ENCODE measurements around the gene ATP9A.
A peak's percentile ranks its signal among the peaks of the same experiment; 100 is the strongest.
"Not testable (repeated sequence)": the region's sequence is repeated elsewhere in the genome, so short reads cannot be mapped to it uniquely, and the experiment has no call there.

The ATP9A gene

GRCh38 chr20:51691703-51692102 lies 76.5 kb downstream of the ATP9A start:
- DNase-seq, result no peak

GRCh38 chr20:51688600-51689244 lies 79.5 kb downstream of the ATP9A start:
- DNase-seq, result peak; percentile 71

- no peak for DNase-seq
Measured at GRCh38 chr20:51687630-51688029, 80.6 kb downstream of the ATP9A start.

- peak; percentile 41 for DNase-seq
Measured at GRCh38 chr20:51687108-51687507, 81.1 kb downstream of the ATP9A start.

GRCh38 chr20:51685494-51685893 lies 82.7 kb downstream of the ATP9A start:
- not testable (repeated sequence) for DNase-seq

- peak; percentile 58 for DNase-seq
Measured at GRCh38 chr20:51680067-51680749, 88.0 kb downstream of the ATP9A start.

GRCh38 chr20:51679254-51679921 lies 88.8 kb downstream of the ATP9A start:
- no peak for DNase-seq

- peak; percentile 91 for DNase-seq
Measured at GRCh38 chr20:51678026-51678697, 90.0 kb downstream of the ATP9A start.

- no peak for DNase-seq
Measured at GRCh38 chr20:51668947-51669346, 99.2 kb downstream of the ATP9A start.

- no peak for DNase-seq
Measured at GRCh38 chr20:51668515-51668914, 99.7 kb downstream of the ATP9A start.

- no peak for DNase-seq
Measured at GRCh38 chr20:51667491-51667890, 100.7 kb downstream of the ATP9A start.

GRCh38 chr20:51667002-51667408 lies 101.2 kb downstream of the ATP9A start:
- no peak for DNase-seq

- DNase-seq, result no peak
Measured at GRCh38 chr20:51666126-51666525, 102.1 kb downstream of the ATP9A start.

GRCh38 chr20:51665543-51666118 lies 102.6 kb downstream of the ATP9A start:
- DNase-seq, result no peak

GRCh38 chr20:51661609-51662178 lies 106.5 kb downstream of the ATP9A start:
- no peak for DNase-seq

GRCh38 chr20:51660672-51661608 lies 107.2 kb downstream of the ATP9A start:
- DNase-seq, result no peak

GRCh38 chr20:51659491-51660050 lies 108.6 kb downstream of the ATP9A start:
- no peak for DNase-seq

- DNase-seq, result no peak
Measured at GRCh38 chr20:51656726-51657260, 111.4 kb downstream of the ATP9A start.

- DNase-seq, result not testable (repeated sequence)
Measured at GRCh38 chr20:51656089-51656488, 112.1 kb downstream of the ATP9A start.

- no peak for DNase-seq
Measured at GRCh38 chr20:51654495-51654894, 113.7 kb downstream of the ATP9A start.

GRCh38 chr20:51654060-51654459 lies 114.1 kb downstream of the ATP9A start:
- no peak for DNase-seq
